NCI-H2081 (cell line): ENCODE measurements around the gene MEIS3.
A peak's percentile ranks its signal among the peaks of the same experiment; 100 is the strongest.

ENCODE experiments used
- DNase-seq, 2 experiments: peaks; one replicate each; lab custom pipeline; 2025; lab: John Stamatoyannopoulos, UW

MEIS3 gene

DNA sequence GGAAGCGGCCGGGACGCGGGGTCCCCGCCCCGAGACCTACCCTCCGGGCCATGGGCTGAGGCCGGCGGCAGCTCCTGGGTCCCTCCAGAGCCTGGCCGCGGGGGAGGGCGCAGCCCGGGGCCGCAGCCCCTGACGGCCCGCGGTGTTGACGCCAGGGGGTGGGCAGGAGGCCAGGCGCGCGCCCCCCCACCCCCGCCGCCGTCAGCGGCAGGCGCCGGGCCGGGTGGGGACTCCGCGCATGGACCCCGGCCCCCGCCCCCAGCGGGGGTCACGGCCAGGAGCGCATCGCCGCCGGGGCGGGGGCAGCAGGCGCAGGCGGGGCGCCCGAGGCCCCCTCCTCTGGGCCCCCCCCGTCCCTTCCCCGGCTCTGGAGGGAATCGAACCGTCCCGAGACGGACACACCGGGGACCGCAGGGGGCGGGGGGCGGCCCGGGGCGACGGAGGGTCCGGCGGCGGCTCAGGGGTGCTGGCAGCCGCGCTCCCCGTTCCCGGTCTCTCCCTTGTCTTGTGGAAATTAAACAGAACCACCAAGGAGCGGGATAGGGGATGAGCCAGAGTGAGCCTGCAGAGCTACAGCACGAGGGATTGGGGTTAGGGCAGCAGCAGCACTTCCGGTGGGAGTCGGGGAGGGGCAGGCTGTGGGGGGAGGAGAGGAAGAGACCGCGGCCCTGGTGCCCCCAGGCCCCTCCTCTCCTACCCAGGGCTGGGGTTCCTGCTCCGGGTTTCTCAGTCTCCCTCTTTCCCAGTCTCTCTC is at the start of gene MEIS3:
Gene MEIS3 (minus strand): TSS at position 498 of the 754 bp plus-strand sequence. CDS start 446 bp downstream, at position 52.
- no peak for DNase-seq

GRCh38 chr19:47467914-47468313 is 48.6 kb upstream of the MEIS3 start:
- DNase-seq: no peak

GRCh38 chr19:47465957-47466356 is 46.6 kb upstream of the MEIS3 start:
- DNase-seq: no peak

DNA sequence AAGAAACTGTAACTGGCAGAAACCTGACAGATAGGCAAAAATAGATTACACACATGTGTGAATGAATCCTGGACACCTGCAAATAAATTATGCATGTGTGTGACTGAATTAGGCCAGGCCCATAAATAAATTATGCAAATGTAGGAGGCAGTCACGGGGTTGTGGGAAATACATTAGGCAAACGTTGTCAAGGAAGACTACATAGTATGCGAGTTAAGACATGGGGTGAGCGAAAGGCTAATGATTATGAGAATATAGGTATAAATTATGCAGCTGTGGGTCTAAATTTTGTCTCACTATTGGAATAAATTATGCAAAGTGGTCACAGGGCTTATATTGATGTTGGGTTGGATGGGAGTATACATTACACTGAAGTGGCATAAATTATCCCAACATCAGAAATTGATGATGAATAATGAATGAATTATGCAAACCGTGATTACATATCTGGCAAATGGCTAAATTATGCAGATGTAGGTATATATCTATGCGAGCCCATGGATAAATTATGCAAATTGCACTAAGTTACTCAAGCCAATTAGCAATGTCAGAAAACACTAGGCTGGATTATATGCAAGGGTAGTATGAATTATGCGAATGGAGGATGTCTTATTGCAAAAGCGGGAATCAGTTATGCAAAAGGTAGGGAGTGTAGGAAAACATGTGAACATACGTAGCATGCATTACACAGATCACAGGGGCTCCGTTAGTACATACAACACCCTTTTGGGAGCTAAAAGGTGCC is 45.5 kb upstream of the MEIS3 start:
- DNase-seq: no peak

- no peak for DNase-seq
These were observed 42.5 kb upstream of the MEIS3 start for GRCh38 chr19:47461876-47462275.

GRCh38 chr19:47459477-47459876 is 40.1 kb upstream of the MEIS3 start:
- DNase-seq: no peak

GRCh38 chr19:47458672-47459071 is 39.3 kb upstream of the MEIS3 start:
- DNase-seq: no peak

GRCh38 chr19:47456721-47457474 is 37.6 kb upstream of the MEIS3 start:
- DNase-seq: no peak

GRCh38 chr19:47450478-47450877 is 31.2 kb upstream of the MEIS3 start:
- DNase-seq: no peak

DNA sequence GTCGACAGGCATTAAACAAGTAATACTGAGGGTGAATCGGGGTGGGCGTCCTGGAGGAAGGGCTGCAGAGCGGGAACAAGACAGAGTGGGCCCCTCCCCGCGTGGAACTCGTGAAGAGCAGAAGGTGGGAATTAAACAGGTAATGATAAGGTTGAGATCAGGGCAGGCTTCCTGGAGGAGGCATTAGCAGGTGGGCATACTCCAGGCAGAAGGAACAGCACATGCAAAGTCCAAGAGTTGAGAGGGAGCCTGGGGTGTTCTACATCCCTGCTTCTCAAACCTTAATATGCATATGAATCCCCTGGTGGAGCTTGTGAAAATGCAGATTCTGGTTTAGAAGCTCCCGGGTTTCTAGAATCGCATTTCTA is 29.0 kb upstream of the MEIS3 start:
- DNase-seq: no peak

DNA sequence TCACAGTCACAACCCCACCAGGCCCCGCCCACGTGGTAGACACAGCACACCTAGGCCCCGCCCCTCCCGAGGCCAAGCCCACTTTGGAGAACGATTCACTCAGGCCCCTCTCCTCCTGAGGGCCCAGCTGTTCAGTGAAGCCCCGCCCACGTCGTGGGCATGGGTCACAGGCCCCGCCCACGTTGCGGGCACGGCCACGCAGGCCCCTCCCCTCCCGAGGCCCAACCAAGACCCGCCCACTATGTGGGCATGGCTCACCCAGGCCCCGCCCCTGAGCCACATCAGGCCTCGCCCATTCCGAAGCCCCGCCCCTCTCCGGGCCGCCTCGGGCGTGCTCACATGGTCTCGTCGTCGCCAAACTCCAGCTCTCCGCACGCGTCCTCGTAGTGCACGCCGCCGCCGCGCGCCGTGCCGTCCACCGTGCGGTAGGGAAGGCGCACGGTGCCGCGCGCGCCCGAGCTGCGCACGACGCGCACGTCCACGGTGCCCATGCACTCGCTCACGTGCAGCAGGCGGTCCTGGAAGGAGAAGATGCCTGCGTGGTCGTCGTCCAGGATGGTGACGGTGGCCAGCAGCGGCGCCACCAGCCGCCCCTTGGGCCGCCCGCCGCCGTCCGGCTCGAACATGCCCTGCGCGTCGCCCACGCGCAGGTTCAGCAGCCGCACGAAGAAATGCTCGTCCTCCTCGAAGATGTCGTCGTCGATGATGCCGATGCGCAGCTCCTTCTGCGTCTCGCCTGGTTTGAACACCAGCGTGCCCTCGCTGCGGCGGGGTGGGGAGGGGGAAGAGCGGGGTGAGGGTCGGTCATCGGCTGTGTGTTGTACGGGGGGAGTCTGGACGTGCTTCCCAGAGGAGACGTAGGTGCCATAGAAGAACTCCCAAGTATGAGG is 28.4 kb upstream of the MEIS3 start:
- peak; percentile 26 to 53 for DNase-seq

DNA sequence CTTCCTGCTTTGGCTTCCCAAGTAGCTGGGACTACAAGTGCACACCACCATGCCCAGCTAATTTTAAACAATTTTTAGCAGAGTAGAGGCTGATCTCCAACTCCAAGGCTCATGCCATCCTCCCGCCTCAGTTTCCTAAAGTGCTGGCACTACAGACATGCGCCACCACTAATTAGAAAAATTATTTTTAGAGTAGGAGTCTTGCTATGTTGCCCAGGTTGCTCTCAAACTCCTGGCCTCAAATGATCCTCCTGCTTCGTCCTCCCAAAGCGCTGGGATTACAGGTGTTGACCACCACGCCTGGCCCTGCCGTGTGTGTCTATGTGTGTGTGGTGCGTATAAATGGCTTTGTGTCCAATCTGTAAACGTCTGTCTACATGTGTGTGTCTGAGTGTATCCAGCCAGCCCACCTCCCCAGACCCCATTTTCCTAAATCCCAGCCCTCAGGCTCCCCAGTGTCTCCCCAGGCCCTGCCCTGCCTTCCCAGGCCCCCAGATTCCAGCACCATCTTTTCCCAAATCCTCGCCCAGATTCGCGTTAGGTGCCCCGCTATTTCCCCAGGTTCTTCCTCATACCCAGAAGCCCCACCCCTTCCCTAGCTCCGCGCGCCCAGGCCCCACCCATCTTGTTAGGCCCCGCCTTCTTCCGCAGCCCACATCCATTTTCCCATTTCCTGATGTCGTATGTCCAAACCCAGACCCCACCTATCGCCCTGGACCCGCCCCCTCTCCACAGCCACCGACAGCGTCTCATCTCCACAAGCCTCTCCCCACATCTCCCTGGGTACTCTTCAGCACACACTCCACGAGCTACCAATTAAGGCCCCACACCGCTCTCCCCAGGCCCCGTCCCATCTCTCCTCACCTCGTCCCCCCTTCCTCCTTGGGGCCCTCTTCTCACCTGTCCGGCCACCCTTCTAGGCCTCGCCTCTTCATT is 27.5 kb upstream of the MEIS3 start:
- peak in 1 of 2 experiments; percentile 50 for DNase-seq

- DNase-seq: peak; percentile 74 to 77
These were observed 26.6 kb upstream of the MEIS3 start for GRCh38 chr19:47445937-47446402.

- no peak for DNase-seq
These were observed 26.2 kb upstream of the MEIS3 start for GRCh38 chr19:47445527-47445926.

GRCh38 chr19:47444388-47444821 is 25.1 kb upstream of the MEIS3 start:
- no peak for DNase-seq

DNA sequence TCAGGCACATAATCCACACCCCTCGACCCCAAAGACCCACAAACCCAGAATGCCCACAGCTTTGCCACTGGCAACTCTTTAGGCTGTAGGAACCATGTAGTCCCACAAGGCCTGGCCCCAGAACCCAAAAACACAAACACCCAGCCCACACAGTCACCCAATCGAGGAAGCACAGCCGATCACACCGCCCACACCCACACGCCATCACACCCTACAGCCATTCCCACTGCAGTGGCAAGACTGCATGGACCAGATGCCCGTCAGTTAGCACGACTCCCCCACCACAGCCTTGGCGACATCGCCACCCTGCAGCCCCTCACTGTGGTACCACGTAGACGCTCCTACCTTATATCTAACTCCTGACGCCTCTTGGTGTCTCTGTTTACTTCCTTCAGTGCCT is 24.0 kb upstream of the MEIS3 start:
- DNase-seq: no peak

DNA sequence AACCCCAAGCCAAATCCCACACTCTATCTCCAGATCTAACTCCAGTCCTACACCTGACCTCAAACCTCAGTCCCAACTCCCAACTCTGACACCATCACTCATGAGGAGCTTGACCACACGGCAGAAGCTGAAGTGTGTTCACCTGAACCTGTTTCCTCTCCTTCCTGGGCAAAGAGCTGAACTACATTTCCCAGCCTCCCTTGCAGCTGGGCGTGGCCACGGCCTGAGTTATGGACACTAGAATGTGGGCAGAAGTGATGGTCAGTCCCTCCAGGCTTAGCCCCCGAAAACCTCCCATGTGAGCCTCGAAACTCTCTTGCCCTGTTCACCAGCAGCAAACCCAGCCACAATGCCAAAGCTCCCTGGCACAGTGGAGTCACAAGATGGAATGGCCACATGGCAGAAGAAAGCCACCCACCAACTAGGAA is 19.5 kb upstream of the MEIS3 start:
- peak in 1 of 2 experiments; percentile 17 for DNase-seq

GRCh38 chr19:47437500-47437899 is 18.2 kb upstream of the MEIS3 start:
- DNase-seq: no peak

- DNase-seq: peak; percentile 72 to 78
These were observed 17.5 kb upstream of the MEIS3 start for GRCh38 chr19:47436712-47437401.
